GM12801 (cell line): ENCODE results near the gene CTTNBP2.

ENCODE experiments used
- CTCF ChIP-seq: IDR thresholded peaks from one replicate; pipeline ENCODE4 v1.5.1; 2011; ENCODE audit warnings: control low read depth; ENCODE audit not compliant: insufficient read length; ENCODE audit errors: extremely low read depth

CTTNBP2 gene

GRCh38 chr7:117854186-117854585 is 19.1 kb downstream of the CTTNBP2 start:
- TF ChIP-seq CTCF: no peak

GRCh38 chr7:117848941-117849340 is 24.3 kb downstream of the CTTNBP2 start:
- TF ChIP-seq CTCF: no peak

GRCh38 chr7:117844678-117845077 is 28.6 kb downstream of the CTTNBP2 start:
- no peak for TF ChIP-seq CTCF

- no peak for TF ChIP-seq CTCF
These were observed 31.6 kb downstream of the CTTNBP2 start for GRCh38 chr7:117841611-117842010.

- no peak for TF ChIP-seq CTCF
These were observed 32.2 kb downstream of the CTTNBP2 start for GRCh38 chr7:117841011-117841410.

- TF ChIP-seq CTCF: no peak
These were observed 33.7 kb downstream of the CTTNBP2 start for GRCh38 chr7:117839507-117839906.

- no peak for TF ChIP-seq CTCF
These were observed 35.4 kb downstream of the CTTNBP2 start for GRCh38 chr7:117837841-117838240.
